PC-9 (cell line): ENCODE measurements around the gene SH3GL1.

Experiments
- EZH2 ChIP-seq: fragments of 200-600 bp; sonication (generic); IDR thresholded peaks from 2 replicates; pipeline ENCODE4 v1.8.0; 2017; ENCODE audit warnings: antibody characterized with exemption, low read depth
- TF ChIP-seq, protein P1 (sequence below): fragments of 200-600 bp; sonication (generic); conservative IDR thresholded peaks from 2 replicates; pipeline ENCODE4 v1.6.1; 2017; ENCODE audit warnings: mixed run types, antibody characterized with exemption, mild to moderate bottlenecking, moderate library complexity

DNA sequence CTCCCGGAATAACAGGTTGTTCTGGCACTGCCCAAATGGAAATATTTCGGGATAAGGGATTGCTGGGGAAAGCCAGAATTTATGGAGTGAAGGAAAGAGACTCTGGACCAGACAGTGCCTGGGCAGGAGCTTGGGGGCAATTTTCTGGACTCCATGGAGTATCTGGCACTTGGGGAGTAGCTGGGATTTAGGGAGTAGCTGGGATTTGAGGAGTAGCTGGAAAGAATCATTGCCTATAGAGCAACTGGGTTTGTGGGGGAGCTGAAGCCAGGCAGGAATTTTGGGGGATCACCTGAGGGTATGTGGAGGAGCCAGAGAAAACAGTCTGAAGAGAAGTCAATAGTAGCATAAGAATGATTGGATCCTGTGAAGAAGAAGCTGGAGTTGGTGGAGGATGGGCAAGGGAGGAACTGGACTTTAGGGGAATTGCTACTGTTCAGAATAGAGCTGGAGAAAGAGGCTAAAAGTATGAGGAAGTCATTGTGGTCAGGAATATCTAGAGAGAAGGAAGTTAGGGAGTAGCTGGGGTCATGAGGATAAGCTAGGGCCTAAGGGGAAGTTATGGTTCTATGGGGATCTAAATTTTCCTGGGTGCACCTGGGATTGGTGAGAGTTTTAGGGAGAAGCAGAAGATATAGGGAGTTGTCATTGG lies 81.2 kb downstream of the SH3GL1 start:
- TF ChIP-seq, protein P1, sequence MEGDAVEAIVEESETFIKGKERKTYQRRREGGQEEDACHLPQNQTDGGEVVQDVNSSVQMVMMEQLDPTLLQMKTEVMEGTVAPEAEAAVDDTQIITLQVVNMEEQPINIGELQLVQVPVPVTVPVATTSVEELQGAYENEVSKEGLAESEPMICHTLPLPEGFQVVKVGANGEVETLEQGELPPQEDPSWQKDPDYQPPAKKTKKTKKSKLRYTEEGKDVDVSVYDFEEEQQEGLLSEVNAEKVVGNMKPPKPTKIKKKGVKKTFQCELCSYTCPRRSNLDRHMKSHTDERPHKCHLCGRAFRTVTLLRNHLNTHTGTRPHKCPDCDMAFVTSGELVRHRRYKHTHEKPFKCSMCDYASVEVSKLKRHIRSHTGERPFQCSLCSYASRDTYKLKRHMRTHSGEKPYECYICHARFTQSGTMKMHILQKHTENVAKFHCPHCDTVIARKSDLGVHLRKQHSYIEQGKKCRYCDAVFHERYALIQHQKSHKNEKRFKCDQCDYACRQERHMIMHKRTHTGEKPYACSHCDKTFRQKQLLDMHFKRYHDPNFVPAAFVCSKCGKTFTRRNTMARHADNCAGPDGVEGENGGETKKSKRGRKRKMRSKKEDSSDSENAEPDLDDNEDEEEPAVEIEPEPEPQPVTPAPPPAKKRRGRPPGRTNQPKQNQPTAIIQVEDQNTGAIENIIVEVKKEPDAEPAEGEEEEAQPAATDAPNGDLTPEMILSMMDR = no peak
- TF ChIP-seq EZH2 = no peak
